Esophagus muscularis mucosa (tissue), 4 donors: ENCODE measurements around the gene RALA. TPM values are rescaled to one million over a fixed set of nuclear protein-coding genes. Genes with fewer than 3 reads are reported as not detected.
A peak's percentile ranks its signal among the peaks of the same experiment; 100 is the strongest.

Source experiments
- DNase-seq: peaks from one replicate; pipeline ENCODE4 v3.0.0-alpha.2; 2017; ENCODE audit errors: extremely low spot score
- H3K27ac ChIP-seq, 4 donors: fragments of 200-600 bp; sonication (generic); replicated peaks in 1 of 4; 1 replicate in 3 of 4; 2 replicates in 1 of 4; pipeline ENCODE4 v1.5.1; 2016 to 2019; ENCODE audit warnings: mild to moderate bottlenecking in 1 of 4
- H3K27me3 ChIP-seq, 4 donors: fragments of 200-600 bp; sonication (generic); one replicate each; pipeline versions ENCODE4 v1.5.1 to v1.6.0; 2016 to 2019
- H3K36me3 ChIP-seq, 4 donors: fragments of 200-600 bp; sonication (generic); one replicate each; pipeline ENCODE4 v1.5.1; 2016 to 2019
- H3K4me1 ChIP-seq, 4 donors: fragments of 200-600 bp; sonication (generic); one replicate each; pipeline ENCODE4 v1.5.1; 2016 to 2019
- H3K4me3 ChIP-seq, 4 donors: fragments of 200-600 bp; sonication (generic); 1 replicate in 2 of 4; 2 replicates in 2 of 4; pipeline ENCODE4 v1.5.1; 2016 to 2019; ENCODE audit warnings: mild to moderate bottlenecking in 4 of 4, moderate library complexity in 1 of 4
- H3K9me3 ChIP-seq, 4 donors: fragments of 200-600 bp; sonication (generic); 1 replicate in 3 of 4; 2 replicates in 1 of 4; pipeline ENCODE4 v1.5.1; 2016 to 2019
- CTCF ChIP-seq, 3 experiments: fragments of 200-600 bp in 2 of 3; fragments of 450-650 bp in 1 of 3; sonication (generic) in 2 of 3; IDR thresholded peaks; one replicate each; pipeline ENCODE4 v1.5.1; 2017 to 2019; ENCODE audit warnings: antibody characterized with exemption in 3 of 3, mild to moderate bottlenecking in 2 of 3, moderate library complexity in 1 of 3
- EP300 ChIP-seq: sonication (generic); formaldehyde crosslinking; IDR thresholded peaks from one replicate; pipeline ENCODE4 v1.6.1; 2017; ENCODE audit warnings: antibody characterized with exemption
- POLR2A ChIP-seq: fragments of 450-650 bp; IDR thresholded peaks from one replicate; pipeline ENCODE4 v1.6.1; 2017; ENCODE audit warnings: antibody characterized with exemption, moderate library complexity, mild to moderate bottlenecking, low read depth
- POLR2AphosphoS5 ChIP-seq, 2 donors: sonication (generic); formaldehyde crosslinking; IDR thresholded peaks; one replicate each; pipeline ENCODE4 v1.6.1; 2017; ENCODE audit warnings: antibody characterized with exemption in 2 of 2
- WGBS: methylation state at CpG from one replicate; pipeline ENCODE4 v1.1.5; 2018; 5-methylcytosine and 5-hydroxymethylcytosine counted together
- intact Hi-C: fragments of 100-400 bp; cut with DNase I; formaldehyde crosslinking; loops from one replicate; pipeline ENCODE4 v1.15.1; 2023
- total RNA-seq, 4 donors: library from RNA; depleted of rRNA; stranded (reverse); fragments of >200 nt; gene quantifications; one replicate each; pipeline versions ENCODE4 v1.1.0 to v1.2.1, GENCODE V29; 2016

RALA gene
- total RNA-seq, 4 donors from 2014 or later: 12.3 to 25.1 (median 19.6) TPM

DNA sequence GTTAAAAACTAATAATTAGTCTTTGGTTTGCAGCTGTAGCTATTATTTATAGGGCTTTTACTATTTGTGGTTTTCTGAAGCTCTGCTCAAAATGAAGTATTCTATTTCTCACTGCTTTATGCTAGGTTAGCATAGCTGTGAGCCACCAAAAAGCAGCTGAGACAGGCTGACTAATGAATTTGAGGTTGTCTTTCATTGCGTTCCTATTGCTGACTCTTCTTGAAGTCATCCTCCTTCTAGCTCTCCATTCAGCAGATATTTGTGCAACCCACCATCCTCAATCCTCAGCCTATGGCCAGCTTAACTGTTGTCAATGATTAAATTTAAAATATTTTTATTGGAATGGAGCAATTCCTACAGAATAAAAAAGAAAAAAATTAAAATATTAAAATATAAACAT, 2.1 kb upstream of the RALA start:
- Histone ChIP-seq H3K4me3 (no peak overlapping the region), H3K27me3 (no peaks in the 10 kb centered on the region), H3K4me1 (peaks cover 15 to 34% (median 29%) of the 10 kb centered on the region in 4 donors), H3K9me3 (no peaks in the 10 kb centered on the region), H3K36me3 (no peaks in the 10 kb centered on the region), H3K27ac (no peak overlapping the region)
- TF ChIP-seq EP300 (no peak), CTCF (IDR thresholded peaks at IDR 0.05) (no peak), POLR2A (no peak), POLR2AphosphoS5 (IDR thresholded peaks at IDR 0.05) (no peak)
- intact Hi-C loops: loop anchor here (5.0 kb wide), 1 partner anchor 331 kb away; the partner anchor contains the start of gene CDK13
- DNase-seq: no peak
- 50% methylated on average over 1 of the region's 1 CpG for WGBS

DNA sequence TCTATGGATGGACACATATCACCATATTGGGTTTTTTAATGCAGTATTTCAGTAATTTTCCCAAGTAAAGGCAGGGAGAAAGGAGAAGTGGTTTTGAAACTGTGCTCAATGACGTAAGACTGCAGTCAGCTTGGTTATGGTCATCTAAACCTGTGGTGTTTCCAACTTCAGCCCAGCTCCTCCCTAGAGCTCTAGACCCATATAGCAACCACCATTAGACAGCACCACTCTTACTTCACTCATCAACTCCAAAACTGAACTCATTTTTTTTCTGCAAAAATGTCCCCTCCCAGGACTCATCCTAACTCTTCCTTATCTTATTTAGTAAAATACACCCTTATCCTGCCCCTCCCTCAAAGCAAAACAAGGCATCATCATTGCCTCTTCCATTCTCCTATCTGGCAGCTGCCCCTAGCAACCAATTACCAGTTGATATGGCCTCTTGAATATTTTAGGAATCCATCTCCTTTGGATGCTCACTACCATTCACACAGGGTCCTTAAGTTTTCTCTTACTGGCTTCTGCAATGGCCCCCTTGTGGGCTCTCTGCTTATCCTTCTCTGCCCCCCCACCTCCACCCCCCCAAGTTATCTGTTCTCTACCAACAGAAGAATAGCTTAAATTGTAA, 1.5 kb upstream of the RALA start:
- H3K36me3 ChIP-seq: no peaks in the 10 kb centered on the region
- intact Hi-C loops: loop anchor here (2.0 to 5.0 kb wide), 2 partner anchors 111 to 330 kb away; partner anchors contain the start of gene CDK13
- H3K4me1 ChIP-seq: peaks cover 18 to 39% (median 34%) of the 10 kb centered on the region in 4 donors
- no peak overlapping the region for H3K4me3 ChIP-seq
- H3K27me3 ChIP-seq: no peaks in the 10 kb centered on the region
- 86% methylated on average over 1 of the region's 1 CpG for WGBS
- TF ChIP-seq EP300: no peak
- TF ChIP-seq CTCF (IDR thresholded peaks at IDR 0.05): no peak
- TF ChIP-seq POLR2A: no peak
- TF ChIP-seq POLR2AphosphoS5 (IDR thresholded peaks at IDR 0.05): no peak
- H3K27ac ChIP-seq: peak overlapping the region in 1 of 4 donors; percentile 89
- no peaks in the 10 kb centered on the region for H3K9me3 ChIP-seq
- no peak for DNase-seq

- H3K9me3 ChIP-seq: no peaks in the 10 kb centered on the region
- H3K36me3 ChIP-seq: no peaks in the 10 kb centered on the region
- no peak for DNase-seq
- intact Hi-C loops: loop anchor here (2.0 to 5.0 kb wide), 2 partner anchors 110 to 330 kb away; partner anchors contain the start of gene CDK13
- H3K27ac ChIP-seq: peak overlapping the region; percentile 87 to 90 (median 88)
- TF ChIP-seq POLR2A: no peak
- no peak for TF ChIP-seq CTCF (IDR thresholded peaks at IDR 0.05)
- TF ChIP-seq EP300: no peak
- no peak for TF ChIP-seq POLR2AphosphoS5 (IDR thresholded peaks at IDR 0.05)
- 49% methylated on average over 11 of the region's 11 CpGs for WGBS
- peaks cover 24 to 39% (median 37%) of the 10 kb centered on the region in 4 donors for H3K4me1 ChIP-seq
- H3K4me3 ChIP-seq: peak overlapping the region; percentile 83 to 98 (median 92)
- no peaks in the 10 kb centered on the region for H3K27me3 ChIP-seq
Observed at GRCh38 chr7:39622609-39623008, 763 bp upstream of the RALA start.

DNA sequence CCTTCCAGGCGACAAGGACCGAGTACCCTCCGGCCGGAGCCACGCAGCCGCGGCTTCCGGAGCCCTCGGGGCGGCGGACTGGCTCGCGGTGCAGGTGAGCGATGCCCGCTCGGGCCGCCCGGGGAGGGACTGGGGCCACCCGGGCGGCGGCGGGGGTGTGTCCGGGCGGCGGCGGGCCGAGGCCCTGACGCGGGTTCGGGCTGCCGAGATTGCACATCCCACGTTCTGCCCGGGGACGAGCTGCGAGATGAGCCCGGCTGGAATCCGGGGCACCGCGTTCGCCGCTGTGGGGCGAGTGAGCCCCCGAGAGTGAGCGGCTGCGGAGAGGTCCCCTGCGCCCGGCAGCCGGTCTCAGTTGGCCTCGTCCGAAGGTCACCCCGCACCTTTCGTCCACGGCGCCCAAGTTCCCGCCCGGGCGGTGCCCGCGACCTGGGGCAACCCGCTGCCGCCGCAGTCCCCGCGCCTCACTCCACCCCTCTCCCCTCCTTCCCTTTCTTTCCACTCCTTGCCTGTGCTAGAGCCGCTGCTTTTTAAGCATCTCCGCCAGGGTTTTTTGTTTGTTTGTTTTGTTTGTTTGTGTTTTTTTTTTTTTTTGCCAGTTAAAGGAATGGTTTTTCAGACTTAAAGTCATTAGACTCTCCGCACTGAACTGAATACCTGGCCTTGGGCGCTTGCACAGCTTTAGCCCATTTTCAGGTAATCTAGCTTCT, 515 bp downstream of the RALA start:
- no peak for TF ChIP-seq EP300
- no peak for DNase-seq
- peak overlapping the region; percentile 87 to 90 (median 88) for H3K27ac ChIP-seq
- H3K36me3 ChIP-seq: no peaks in the 10 kb centered on the region
- intact Hi-C loops: loop anchor here (2.0 to 5.0 kb wide), 2 partner anchors 109 to 328 kb away; partner anchors contain the start of gene CDK13
- under 1% methylated on average over 34 of the region's 68 CpGs for WGBS
- peak overlapping the region; percentile 83 to 98 (median 92) for H3K4me3 ChIP-seq
- H3K27me3 ChIP-seq: no peaks in the 10 kb centered on the region
- H3K4me1 ChIP-seq: peaks cover 35 to 49% (median 44%) of the 10 kb centered on the region in 4 donors
- no peaks in the 10 kb centered on the region for H3K9me3 ChIP-seq

GRCh38 chr7:39624442-39624807, 1.1 kb downstream of the RALA start:
- H3K36me3 ChIP-seq: peaks cover 0 to 2% (median under 1%) of the 10 kb centered on the region in 4 donors
- DNase-seq: no peak
- 4% methylated on average over 7 of the region's 7 CpGs for WGBS
- H3K9me3 ChIP-seq: no peaks in the 10 kb centered on the region
- TF ChIP-seq POLR2A (no peak), EP300 (no peak), CTCF (IDR thresholded peaks at IDR 0.05) (no peak), POLR2AphosphoS5 (IDR thresholded peaks at IDR 0.05) (no peak)
- no peaks in the 10 kb centered on the region for H3K27me3 ChIP-seq
- H3K4me1 ChIP-seq: peaks cover 35 to 49% (median 44%) of the 10 kb centered on the region in 4 donors
- peak overlapping the region; percentile 87 to 90 (median 88) for H3K27ac ChIP-seq
- intact Hi-C loops: loop anchor here (5.0 kb wide), 1 partner anchor 328 kb away; the partner anchor contains the start of gene CDK13
- H3K4me3 ChIP-seq: peak overlapping the region; percentile 83 to 98 (median 92)
